GM12891 (cell line): ENCODE results near the gene IQCK.
"Not testable (repeated sequence)": the region's sequence is repeated elsewhere in the genome, so short reads cannot be mapped to it uniquely, and the experiment has no call there.

Source experiments
- DNase-seq: peaks from one replicate; pipeline ENCODE4 v3.0.0; 2011; ENCODE audit warnings: low spot score; ENCODE audit not compliant: insufficient read length
- FAIRE-seq: peaks from 2 replicates; lab custom pipeline; 2011; peaks lifted over from hg19 to GRCh38; lab: Jason Lieb, UNC
- PAX5 ChIP-seq: IDR thresholded peaks from 2 replicates; pipeline ENCODE4 v1.6.1; 2011; ENCODE audit warnings: low read length, moderate library complexity, mild to moderate bottlenecking; ENCODE audit not compliant: insufficient read depth, severe bottlenecking
- POLR2A ChIP-seq: IDR thresholded peaks from 2 replicates; pipeline ENCODE4 v1.6.1; 2011; ENCODE audit warnings: low read depth, low read length, control low read depth
- POLR2AphosphoS5 ChIP-seq: IDR thresholded peaks from 2 replicates; pipeline ENCODE4 v1.6.1; 2011; ENCODE audit warnings: low read depth, low read length, control low read depth
- POU2F2 ChIP-seq: IDR thresholded peaks from 2 replicates; pipeline ENCODE4 v1.6.1; 2011; ENCODE audit warnings: low read depth, mild to moderate bottlenecking, control low read depth, low read length, moderate library complexity
- SPI1 ChIP-seq: IDR thresholded peaks from 2 replicates; pipeline ENCODE4 v1.6.1; 2011; ENCODE audit warnings: low read depth, low read length, control low read depth
- TAF1 ChIP-seq: IDR thresholded peaks from 2 replicates; pipeline ENCODE4 v1.6.1; 2011; ENCODE audit warnings: low read depth, low read length, control low read depth

Gene IQCK

DNA sequence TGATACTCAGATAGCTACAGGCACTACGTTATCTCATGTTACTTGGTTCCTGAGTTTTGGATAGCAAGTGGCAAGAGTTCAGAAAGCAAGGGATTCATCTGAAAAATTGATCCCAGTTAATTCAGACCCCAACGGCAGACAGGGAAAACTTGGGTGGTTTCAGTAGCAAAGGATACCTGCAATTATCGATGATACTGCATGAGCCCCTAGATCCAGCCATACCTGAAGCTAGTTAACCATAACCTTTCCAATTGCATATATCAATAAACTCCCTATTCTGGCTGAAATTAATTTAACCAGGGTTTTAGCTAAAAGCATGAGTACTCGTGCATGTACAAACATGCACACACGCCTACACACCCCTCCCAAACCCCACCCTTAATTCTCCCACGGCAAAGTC, 4.4 kb upstream of the IQCK start:
- DNase-seq: no peak
- FAIRE-seq: no peak
- TF ChIP-seq SPI1 (no peak), TAF1 (no peak), POLR2AphosphoS5 (no peak), POU2F2 (no peak), PAX5 (no peak), POLR2A (no peak)

DNA sequence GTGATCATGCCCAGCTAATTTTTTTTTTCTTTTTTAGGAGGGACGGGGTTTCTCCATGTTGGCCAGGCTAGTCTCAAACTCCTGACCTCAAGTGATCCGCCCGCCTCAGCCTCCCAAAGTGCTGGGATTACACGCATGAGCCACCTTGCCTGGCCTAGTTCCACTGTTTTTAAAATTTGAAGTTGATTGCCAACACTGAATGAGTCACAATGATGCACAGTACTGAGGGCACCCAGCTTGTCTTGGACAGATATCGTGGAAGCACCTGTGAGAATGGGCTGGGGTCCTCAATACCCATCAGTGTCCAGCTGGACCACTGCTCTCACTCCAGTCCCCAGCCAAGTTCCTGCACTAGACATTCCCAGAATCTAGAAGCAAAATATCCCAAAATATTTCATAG, 2.5 kb upstream of the IQCK start:
- DNase-seq: no peak
- FAIRE-seq: no peak
- TF ChIP-seq POU2F2: no peak
- no peak for TF ChIP-seq TAF1
- TF ChIP-seq PAX5: no peak
- no peak for TF ChIP-seq SPI1
- no peak for TF ChIP-seq POLR2AphosphoS5
- TF ChIP-seq POLR2A: no peak

DNA sequence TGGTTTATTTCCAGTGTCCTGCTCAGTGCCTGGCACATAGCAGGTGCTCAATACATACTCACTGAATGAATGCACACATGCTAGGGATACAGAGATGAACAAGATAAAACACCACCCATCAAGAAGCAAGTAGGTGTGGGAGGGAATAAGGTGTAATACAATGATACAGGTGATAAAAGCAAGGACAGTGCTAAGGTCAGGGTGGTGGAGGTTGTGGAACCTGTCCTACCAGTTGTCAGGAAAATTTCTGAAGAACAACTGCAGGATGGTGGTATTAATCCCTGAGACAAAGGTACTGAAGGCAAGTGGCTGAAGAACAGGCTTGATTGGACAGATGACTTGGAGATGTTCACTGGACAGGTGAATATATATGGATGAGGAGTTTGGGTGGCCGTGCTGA, 1.9 kb upstream of the IQCK start:
- FAIRE-seq: no peak
- no peak for TF ChIP-seq PAX5
- no peak for TF ChIP-seq POU2F2
- no peak for TF ChIP-seq SPI1
- no peak for TF ChIP-seq POLR2A
- TF ChIP-seq TAF1: no peak

DNA sequence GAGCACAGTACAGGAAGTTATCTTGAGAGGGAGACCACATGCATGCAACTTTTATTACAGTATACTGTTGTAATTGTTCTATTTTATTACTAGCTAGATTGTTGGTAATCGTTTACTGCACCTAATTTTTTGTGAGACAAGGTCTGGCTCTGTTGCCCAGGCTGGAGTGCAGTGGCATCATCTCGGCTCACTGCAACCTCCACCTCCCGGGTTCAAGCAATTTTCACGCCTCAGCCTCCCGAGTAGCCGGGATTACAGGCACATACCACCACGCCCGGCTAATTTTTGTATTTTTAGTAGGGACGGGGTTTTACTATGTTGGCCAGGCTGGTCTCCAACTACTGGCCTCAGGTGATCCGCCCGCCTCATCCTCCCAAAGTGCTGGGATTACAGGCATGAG, 1.3 kb upstream of the IQCK start:
- FAIRE-seq, DNase-seq: not testable (repeated sequence)

More for the DNA sequence above, 1.9 kb upstream of the IQCK start:
- no peak for DNase-seq

DNA sequence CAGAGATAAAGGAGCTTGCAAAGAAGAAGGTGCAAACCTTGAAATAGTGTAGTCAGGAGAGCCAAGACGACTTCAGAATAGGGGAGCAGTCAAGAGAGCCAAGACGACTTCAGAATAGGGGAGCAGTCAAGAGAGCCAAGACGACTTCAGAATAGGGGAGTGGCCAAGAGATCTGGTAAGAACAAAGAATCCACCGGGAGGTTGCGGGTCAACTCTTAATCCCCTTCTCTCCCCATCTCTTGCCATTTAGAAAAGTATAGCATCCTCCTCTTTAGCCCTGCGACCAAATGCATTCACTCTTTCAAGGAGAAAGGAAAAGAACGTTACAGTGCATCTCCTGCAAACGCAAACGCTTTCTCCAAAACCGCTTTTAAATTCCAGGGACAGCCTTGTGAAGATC, 757 bp upstream of the IQCK start:
- DNase-seq (no peak), FAIRE-seq (no peak)
- TF ChIP-seq TAF1: no peak
- TF ChIP-seq PAX5: no peak

DNA sequence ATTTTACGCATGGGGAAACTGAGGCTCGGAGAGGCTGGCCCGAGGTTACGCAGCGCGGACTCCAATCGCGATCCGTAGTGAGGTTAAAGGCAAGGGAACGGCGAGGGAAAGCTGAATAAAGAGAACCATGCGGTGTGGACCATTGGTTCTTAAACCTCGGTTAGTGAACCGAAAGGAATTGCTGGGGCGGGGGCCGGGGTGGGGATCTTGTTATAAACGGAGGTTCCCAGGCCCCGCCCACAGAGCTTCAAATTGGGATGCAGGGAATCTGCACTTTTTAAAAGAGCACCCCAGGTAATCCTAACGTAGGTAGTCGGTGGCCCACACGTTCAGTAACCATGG, 524 bp downstream of the IQCK start:
- DNase-seq: no peak
- TF ChIP-seq TAF1 (no peak), SPI1 (no peak), POLR2A (no peak), POU2F2 (no peak), PAX5 (no peak), POLR2AphosphoS5 (no peak)
- FAIRE-seq: no peak

DNA sequence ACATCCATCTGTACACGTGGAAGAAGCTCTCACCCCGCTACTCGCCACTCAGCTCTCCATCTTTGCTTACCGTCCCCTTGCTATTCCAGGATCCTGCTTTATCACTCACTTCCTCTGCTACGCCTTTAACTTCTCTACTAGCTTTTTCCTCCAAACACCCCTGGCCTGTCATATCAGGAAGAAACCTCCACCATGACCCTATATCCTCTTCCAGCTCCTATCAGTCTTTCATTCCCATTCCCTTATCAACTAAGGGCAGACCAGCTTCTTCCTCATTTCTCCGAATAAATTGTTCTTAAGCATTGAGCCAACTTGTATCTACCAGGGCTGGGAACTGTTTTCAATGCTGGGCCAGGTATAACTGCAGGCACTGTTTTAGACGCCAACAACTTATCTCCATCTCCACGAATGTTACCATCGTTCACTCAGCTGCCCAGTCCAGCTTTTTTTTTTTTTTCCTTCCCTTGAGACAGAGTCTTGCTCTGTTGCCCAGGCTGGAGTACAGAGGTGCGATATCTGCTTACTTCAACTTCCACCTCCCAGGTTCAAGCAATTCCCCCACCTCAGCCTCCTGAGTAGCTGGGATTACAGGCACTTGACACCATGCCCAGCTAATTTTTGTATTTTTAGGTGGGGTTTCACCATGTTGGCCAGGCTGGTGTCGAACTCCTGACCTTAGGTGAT, 4.3 kb downstream of the IQCK start:
- no peak for FAIRE-seq
- TF ChIP-seq TAF1: no peak
- TF ChIP-seq POLR2AphosphoS5: no peak
- TF ChIP-seq PAX5: no peak
- no peak for TF ChIP-seq POU2F2
- no peak for TF ChIP-seq SPI1
- no peak for TF ChIP-seq POLR2A
- no peak for DNase-seq

DNA sequence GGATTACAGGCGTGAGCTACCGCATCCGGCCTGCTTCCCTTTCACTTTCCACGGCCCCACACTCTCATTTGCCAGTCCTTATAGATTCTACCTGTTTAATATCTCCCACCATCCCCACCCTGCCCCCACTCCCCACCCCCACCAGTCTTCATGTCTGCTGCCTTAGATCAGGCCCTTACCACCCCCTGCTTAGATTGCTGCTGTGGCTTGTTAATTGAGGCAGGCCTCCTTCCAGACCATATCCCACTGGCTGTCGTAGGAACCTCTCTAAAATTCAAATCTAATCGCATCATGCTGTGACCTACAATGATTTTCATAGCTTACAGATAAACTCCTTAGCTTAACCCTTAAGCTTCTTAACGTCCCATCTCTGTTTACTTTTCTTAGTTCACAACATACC, 4.9 kb downstream of the IQCK start:
- DNase-seq (no peak), FAIRE-seq (no peak)
- no peak for TF ChIP-seq PAX5
- no peak for TF ChIP-seq SPI1
- TF ChIP-seq TAF1: no peak
- no peak for TF ChIP-seq POLR2A
- no peak for TF ChIP-seq POLR2AphosphoS5
- no peak for TF ChIP-seq POU2F2

DNA sequence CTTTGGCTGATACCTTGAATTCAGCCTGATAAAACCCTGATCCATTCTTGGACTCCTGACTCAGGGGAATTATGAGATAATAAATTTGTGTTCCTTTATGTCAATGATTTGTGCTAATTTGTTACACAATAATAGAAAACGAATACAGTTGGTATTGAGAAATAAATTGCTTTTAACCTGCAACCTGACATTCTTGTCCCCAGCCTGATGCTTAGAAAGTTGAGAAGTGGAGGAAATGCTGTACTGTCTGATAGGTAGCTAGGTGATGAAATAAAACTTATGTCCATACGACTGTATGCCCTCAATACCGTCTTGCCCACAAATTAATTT, 10.5 kb downstream of the IQCK start:
- TF ChIP-seq PAX5: no peak
- FAIRE-seq: no peak
- no peak for DNase-seq

DNA sequence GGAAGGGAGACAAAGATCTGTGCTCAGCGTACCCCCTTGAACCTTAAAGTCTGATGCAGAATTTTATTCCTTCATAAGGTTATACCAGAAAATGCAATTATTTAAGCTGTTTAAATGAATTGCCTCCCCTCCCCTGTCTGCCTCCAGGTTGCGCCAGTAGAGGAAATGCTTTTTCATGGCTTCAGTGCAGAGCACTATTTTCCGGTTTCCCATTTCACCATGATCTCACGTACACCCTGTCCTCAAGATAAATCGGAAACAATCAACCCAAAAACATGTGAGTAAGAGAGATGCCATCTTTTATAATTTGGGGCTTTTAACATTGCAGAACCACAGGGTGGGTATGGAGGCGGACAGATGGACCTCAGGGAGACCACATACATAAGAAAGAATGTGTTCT, 15.5 kb downstream of the IQCK start:
- no peak for DNase-seq
- TF ChIP-seq PAX5: no peak
- no peak for TF ChIP-seq SPI1
- no peak for TF ChIP-seq POU2F2
- no peak for FAIRE-seq
